Mesothelial cell of epicardium (in vitro differentiated cells): Measurements from ENCODE around the gene GCH1. TPM values are rescaled to one million over a fixed set of nuclear protein-coding genes. Genes with fewer than 3 reads are reported as not detected.

Experiments used
- DNase-seq, 2 experiments: peaks; one replicate each; pipeline ENCODE4 v3.0.0; 2021; ENCODE audit warnings: low spot score in 2 of 2; ENCODE audit not compliant: unreplicated experiment in 2 of 2
- H3K27ac Mint-ChIP-seq: 2 replicates; pipeline ENCODE4 v1.8.0; 2021; ENCODE audit warnings: mixed read lengths
- H3K27me3 Mint-ChIP-seq: 2 replicates; pipeline ENCODE4 v1.8.0; 2021; ENCODE audit warnings: low read depth, mixed read lengths
- H3K36me3 Mint-ChIP-seq: 2 replicates; pipeline ENCODE4 v1.8.0; 2021; ENCODE audit warnings: mixed read lengths
- H3K4me1 Mint-ChIP-seq: 2 replicates; pipeline ENCODE4 v1.8.0; 2021; ENCODE audit warnings: mixed read lengths
- H3K4me3 Mint-ChIP-seq: 2 replicates; pipeline ENCODE4 v1.8.0; 2021; ENCODE audit warnings: mild to moderate bottlenecking, moderate library complexity, mixed read lengths
- H3K9me3 Mint-ChIP-seq: 2 replicates; pipeline ENCODE4 v1.8.0; 2021; ENCODE audit warnings: mixed read lengths
- CTCF ChIP-seq: fragments of 200-600 bp; sonication (generic); IDR thresholded peaks from one replicate; pipeline ENCODE4 v1.5.0; 2021; ENCODE audit warnings: antibody characterized with exemption; ENCODE audit not compliant: unreplicated experiment
- total RNA-seq: library from RNA; stranded (reverse); gene quantifications from 3 replicates; pipeline ENCODE4 v1.2.1, GENCODE V29; 2021

The GCH1 gene
- total RNA-seq, 1 donor from 2014 or later, result 3.6 TPM

DNA sequence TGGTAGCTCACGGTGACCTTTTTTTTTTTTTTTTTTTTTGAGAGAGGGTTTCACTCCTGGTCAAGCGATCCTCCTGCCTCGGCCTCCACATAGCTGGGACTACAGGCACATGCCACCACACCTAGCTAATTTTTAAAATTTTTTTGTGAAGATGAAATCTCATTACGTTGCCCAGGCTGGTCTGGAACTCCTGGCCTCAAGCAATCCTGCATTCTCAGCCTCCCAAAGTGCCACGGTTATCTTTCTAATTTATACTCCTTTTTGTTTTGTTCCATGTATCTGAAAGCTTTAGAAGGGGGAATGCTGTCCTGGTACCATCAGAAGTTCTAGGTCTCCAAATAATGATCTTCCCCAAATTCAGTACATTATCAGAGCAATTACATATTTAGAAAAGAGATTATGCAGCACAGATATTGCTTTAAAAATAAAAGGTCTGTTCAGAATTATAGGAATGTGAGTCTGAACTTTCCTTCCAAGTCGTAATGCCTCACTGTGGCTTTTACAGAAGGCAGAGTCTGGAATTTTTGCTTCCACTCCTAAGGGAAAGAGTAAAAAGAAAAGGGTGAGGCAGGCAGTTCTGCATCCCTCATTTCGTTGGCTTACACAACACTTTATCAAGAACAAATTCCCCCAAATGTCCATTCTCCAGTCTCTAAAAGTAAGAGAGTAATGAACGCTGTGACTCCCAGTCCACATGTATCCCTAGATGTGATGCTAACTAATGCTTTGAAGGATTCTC lies 73.0 kb downstream of the GCH1 start:
- H3K9me3 Mint-ChIP-seq, result peaks cover 30% of the 10 kb centered on the region
- no peak overlapping the region for H3K27ac Mint-ChIP-seq
- DNase-seq, result no peak
- no peak overlapping the region for H3K4me3 Mint-ChIP-seq
- no peak for TF ChIP-seq CTCF
- no peaks in the 10 kb centered on the region for H3K36me3 Mint-ChIP-seq
- H3K27me3 Mint-ChIP-seq, result no peaks in the 10 kb centered on the region
- no peaks in the 10 kb centered on the region for H3K4me1 Mint-ChIP-seq

DNA sequence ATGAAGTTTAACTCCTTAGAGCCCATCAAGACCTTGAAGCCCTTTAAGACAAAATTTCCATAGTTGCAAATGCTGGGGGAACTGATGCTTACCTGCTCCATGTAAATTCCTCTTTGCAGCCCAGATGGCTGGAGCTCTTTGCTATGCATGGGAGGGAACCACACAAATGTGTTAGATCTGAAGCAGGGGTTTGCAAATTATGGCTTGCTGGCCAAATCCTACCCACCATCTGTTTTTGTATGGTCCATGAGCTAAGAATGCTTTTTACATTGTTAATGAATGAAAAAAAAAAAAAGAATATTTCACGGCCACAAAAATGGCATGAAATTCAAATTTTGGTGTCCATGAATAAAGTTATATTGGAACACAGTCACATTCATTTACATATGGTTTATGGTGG lies 74.6 kb downstream of the GCH1 start:
- Mint-ChIP-seq H3K36me3 (no peaks in the 10 kb centered on the region), H3K4me1 (no peaks in the 10 kb centered on the region)
- no peak for TF ChIP-seq CTCF

GRCh38 chr14:54823757-54824549 lies 78.7 kb downstream of the GCH1 start:
- no peak overlapping the region for H3K27ac Mint-ChIP-seq
- no peak for DNase-seq
- no peak for TF ChIP-seq CTCF
- H3K27me3 Mint-ChIP-seq, result no peaks in the 10 kb centered on the region
- H3K4me3 Mint-ChIP-seq, result no peak overlapping the region
- H3K4me1 Mint-ChIP-seq, result peaks cover 1% of the 10 kb centered on the region
- H3K9me3 Mint-ChIP-seq, result peaks cover 33% of the 10 kb centered on the region
- no peaks in the 10 kb centered on the region for H3K36me3 Mint-ChIP-seq

More for the DNA sequence above, 74.6 kb downstream of the GCH1 start:
- no peak for DNase-seq
- no peak overlapping the region for H3K27ac Mint-ChIP-seq
- H3K4me3 Mint-ChIP-seq, result no peak overlapping the region
- peaks cover 42% of the 10 kb centered on the region for H3K9me3 Mint-ChIP-seq
- H3K27me3 Mint-ChIP-seq, result no peaks in the 10 kb centered on the region

GRCh38 chr14:54822685-54823084 lies 79.9 kb downstream of the GCH1 start:
- TF ChIP-seq CTCF, result no peak
- H3K4me3 Mint-ChIP-seq, result no peak overlapping the region
- H3K36me3 Mint-ChIP-seq, result no peaks in the 10 kb centered on the region
- no peak for DNase-seq
- peaks cover 10% of the 10 kb centered on the region for H3K4me1 Mint-ChIP-seq
- no peak overlapping the region for H3K27ac Mint-ChIP-seq
- H3K27me3 Mint-ChIP-seq, result no peaks in the 10 kb centered on the region
- peaks cover 33% of the 10 kb centered on the region for H3K9me3 Mint-ChIP-seq

DNA sequence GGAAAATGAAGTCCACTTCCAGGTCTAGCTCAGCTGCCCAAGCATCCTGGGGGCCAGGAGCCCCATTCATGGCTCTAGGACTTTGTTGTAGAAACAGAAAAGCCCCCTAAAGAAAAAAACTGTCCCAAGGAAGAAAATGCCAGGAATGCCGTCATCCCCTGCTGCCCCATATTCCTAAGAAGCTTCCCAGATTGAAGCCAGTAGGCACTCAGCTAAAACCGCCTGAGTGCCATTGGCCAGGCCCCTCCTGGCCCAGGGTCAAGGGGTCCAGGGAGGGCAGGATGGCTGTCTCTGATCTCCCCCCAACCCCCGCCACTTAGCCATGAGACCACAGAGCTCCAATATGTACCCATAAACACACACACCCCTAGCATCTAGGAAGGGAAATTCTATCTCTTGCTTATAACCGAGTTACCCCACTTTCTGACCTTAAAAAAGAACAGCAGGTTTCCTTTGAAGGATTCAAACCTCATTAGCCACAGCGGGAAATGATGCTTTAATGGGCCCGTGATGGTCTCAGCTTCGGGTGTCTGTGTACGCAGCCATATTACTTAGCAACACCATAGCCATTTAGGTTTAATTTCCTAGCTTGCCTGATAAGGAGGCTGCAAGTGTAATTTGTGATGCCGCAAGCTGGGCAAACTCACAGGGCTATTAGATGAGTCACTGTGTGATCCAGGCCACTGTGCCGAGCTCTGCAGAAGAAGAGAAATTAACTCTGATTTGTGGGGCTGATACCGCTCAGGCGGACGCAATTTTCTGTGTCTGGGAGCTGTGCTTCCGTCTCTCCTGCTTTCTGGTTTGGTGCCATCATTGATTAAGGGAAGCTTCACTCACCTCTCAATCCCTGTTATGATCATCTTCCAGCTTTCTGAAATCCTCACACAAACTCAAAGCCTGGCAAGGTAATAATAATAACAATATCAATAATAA lies 84.2 kb downstream of the GCH1 start:
- no peak overlapping the region for H3K4me3 Mint-ChIP-seq
- peaks cover 16% of the 10 kb centered on the region for H3K4me1 Mint-ChIP-seq
- TF ChIP-seq CTCF, result no peak
- no peak for DNase-seq
- H3K9me3 Mint-ChIP-seq, result peaks cover 4% of the 10 kb centered on the region
- no peaks in the 10 kb centered on the region for H3K27me3 Mint-ChIP-seq
- H3K36me3 Mint-ChIP-seq, result no peaks in the 10 kb centered on the region
- peak overlapping the region; percentile 63 for H3K27ac Mint-ChIP-seq
